Peyer's patch (tissue), 4 donors: ENCODE measurements around the gene ALDH1L1.

ENCODE experiments used
- CTCF ChIP-seq, 6 experiments: fragments of 450-650 bp in 4 of 6; fragments of 200-600 bp in 2 of 6; sonication (generic) in 1 of 6; IDR thresholded peaks; one replicate each; pipeline ENCODE4 v1.5.1; 2017 to 2019; ENCODE audit warnings: antibody characterized with exemption in 6 of 6, mild to moderate bottlenecking in 3 of 6, moderate library complexity in 1 of 6
- POLR2A ChIP-seq, 2 donors: fragments of 450-650 bp; IDR thresholded peaks; one replicate each; pipeline ENCODE4 v1.5.1; 2017; ENCODE audit warnings: antibody characterized with exemption in 2 of 2, mild to moderate bottlenecking in 2 of 2, moderate library complexity in 2 of 2

DNA sequence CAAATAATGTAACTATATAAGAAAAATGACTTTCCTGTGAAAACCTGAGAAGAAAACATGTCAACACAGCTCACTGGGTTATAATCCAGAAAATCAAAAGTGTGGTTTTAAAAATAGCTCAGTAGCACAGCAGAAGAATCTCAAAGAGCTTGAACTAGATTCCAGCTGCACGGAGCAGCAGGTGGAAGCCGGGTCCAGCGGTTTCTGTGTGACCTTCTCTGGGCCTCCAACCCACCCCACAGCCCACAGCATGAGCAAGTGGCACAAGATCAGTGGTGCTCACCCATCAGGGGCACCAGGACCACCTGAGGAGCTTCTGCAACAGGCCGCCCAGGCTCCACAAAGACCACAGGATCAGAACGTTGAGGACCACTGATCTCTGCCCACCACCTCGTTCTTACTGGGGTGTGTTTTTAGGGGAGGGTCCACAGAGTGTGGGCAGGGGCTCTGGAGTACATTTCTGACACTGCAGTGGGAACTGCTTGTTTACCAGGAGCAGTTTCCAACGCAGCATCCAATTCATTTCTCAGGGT is 119.7 kb downstream of the ALDH1L1 start:
- no peak for TF ChIP-seq CTCF (IDR thresholded peaks at IDR 0.05)
- TF ChIP-seq POLR2A (IDR thresholded peaks at IDR 0.05): no peak
